HL-60 (cell line): Measurements from ENCODE around the gene GSK3B.

Experiments used
- DNase-seq, 2 experiments: peaks; one replicate each; pipeline ENCODE4 v3.0.0-alpha.2; 2010 to 2020; ENCODE audit warnings: low read depth in 1 of 2, low spot score in 1 of 2
- H3K27ac ChIP-seq: fragments of 250-450 bp; sonication (Bioruptor Pico); replicated peaks from 2 replicates; pipeline ENCODE4 v1.5.1; 2020; ENCODE audit warnings: mild to moderate bottlenecking, moderate library complexity
- H3K27me3 ChIP-seq: fragments of 250-450 bp; sonication (Bioruptor Pico); 2 replicates; pipeline ENCODE4 v1.5.1; 2021; ENCODE audit warnings: mild to moderate bottlenecking, moderate library complexity; ENCODE audit not compliant: insufficient read depth, poor library complexity, severe bottlenecking
- H3K4me3 ChIP-seq: replicated peaks from 2 replicates; pipeline ENCODE4 v1.5.1; 2011; ENCODE audit warnings: mild to moderate bottlenecking, control low read depth, low read length; ENCODE audit not compliant: insufficient read depth
- CTCF ChIP-seq: IDR thresholded peaks from one replicate; pipeline ENCODE4 v1.5.1; 2011; ENCODE audit warnings: low read length, control low read depth, inconsistent platforms; ENCODE audit not compliant: insufficient read depth
- GABPA ChIP-seq: IDR thresholded peaks from 2 replicates; pipeline ENCODE4 v1.6.1; 2012; ENCODE audit warnings: low read depth
- POLR2AphosphoS5 ChIP-seq: IDR thresholded peaks from 2 replicates; pipeline ENCODE4 v1.6.1; 2012; ENCODE audit warnings: low read depth
- REST ChIP-seq: IDR thresholded peaks from 2 replicates; pipeline ENCODE4 v1.6.1; 2012; ENCODE audit warnings: low read depth; ENCODE audit not compliant: insufficient replicate concordance
- SPI1 ChIP-seq: IDR thresholded peaks from 2 replicates; pipeline ENCODE4 v1.6.1; 2012; ENCODE audit warnings: low read depth, mild to moderate bottlenecking, borderline replicate concordance

GSK3B gene

GRCh38 chr3:119810018-119810435 is 284.2 kb downstream of the GSK3B start:
- DNase-seq: peak; percentile 48 to 49
- H3K27ac ChIP-seq: peak overlapping the region; percentile 75
- H3K27me3 ChIP-seq: no peaks in the 10 kb centered on the region
- H3K4me3 ChIP-seq: peak overlapping the region; percentile 30
- TF ChIP-seq REST (peak; percentile 30), SPI1 (no peak), GABPA (no peak), POLR2AphosphoS5 (peak; percentile 46; the same call in 1 of the 2 replicates), CTCF (no peak)

- Histone ChIP-seq H3K27ac (peak overlapping the region; percentile 75), H3K27me3 (no peaks in the 10 kb centered on the region), H3K4me3 (peak overlapping the region; percentile 30)
- DNase-seq: peak in 1 of 2 experiments; percentile 37
- TF ChIP-seq REST (no peak), SPI1 (peak; percentile 44; the same call in 1 of the 2 replicates)
Observed at GRCh38 chr3:119809249-119810017, 284.8 kb downstream of the GSK3B start.

GRCh38 chr3:119808843-119809242 is 285.4 kb downstream of the GSK3B start:
- no peaks in the 10 kb centered on the region for H3K27me3 ChIP-seq
- H3K4me3 ChIP-seq: no peak overlapping the region
- H3K27ac ChIP-seq: 0 out of 2 replicates have a peak overlapping the region, but pooled peaks have one; percentile 30
- no peak for DNase-seq
- TF ChIP-seq REST: no peak
- no peak for TF ChIP-seq SPI1
- no peak for TF ChIP-seq POLR2AphosphoS5
- TF ChIP-seq CTCF: no peak
- TF ChIP-seq GABPA: no peak
